K562 (cell line): ENCODE measurements around the gene MS4A2. TPM values are rescaled to one million over a fixed set of nuclear protein-coding genes. Genes with fewer than 3 reads are reported as not detected.

Source experiments
- ATF4 ChIP-seq: fragments of 450-650 bp; formaldehyde crosslinking; IDR thresholded peaks from 2 replicates; pipeline ENCODE4 v1.4.0; 2022; ENCODE audit warnings: mild to moderate bottlenecking, moderate library complexity
- CHD1 ChIP-seq: fragments of 200-600 bp; sonication (generic); IDR thresholded peaks from one replicate; pipeline ENCODE4 v1.6.1; 2012; ENCODE audit warnings: mild to moderate bottlenecking, moderate library complexity, low read length, inconsistent platforms
- COPS2 ChIP-seq: fragments of 450-650 bp; conservative IDR thresholded peaks from 2 replicates; pipeline ENCODE4 v1.6.1; 2016; ENCODE audit warnings: mild to moderate bottlenecking, moderate library complexity
- CXXC5 ChIP-seq: fragments of 250-450 bp; sonication (Bioruptor Pico); IDR thresholded peaks from 2 replicates; pipeline ENCODE4 v1.8.0; 2022; ENCODE audit warnings: inconsistent platforms, mild to moderate bottlenecking, moderate library complexity
- ETS2 ChIP-seq: IDR thresholded peaks from 2 replicates; pipeline ENCODE4 v1.6.1; 2016; ENCODE audit warnings: borderline replicate concordance, missing genetic modification characterization, mild to moderate bottlenecking, moderate library complexity, missing compliant biosample characterization; ENCODE audit not compliant: poor library complexity, severe bottlenecking
- KAT2B ChIP-seq: IDR thresholded peaks from one replicate; pipeline ENCODE4 v1.6.1; 2012; ENCODE audit warnings: low read depth, mild to moderate bottlenecking, control low read depth, inconsistent platforms, low read length, moderate library complexity
- L3MBTL2 ChIP-seq: fragments of 450-650 bp; IDR thresholded peaks from 2 replicates; pipeline ENCODE4 v1.6.1; 2016; ENCODE audit warnings: mild to moderate bottlenecking, moderate library complexity
- MYNN ChIP-seq, 2 experiments: sonication (generic); formaldehyde crosslinking in 1 of 2; IDR thresholded peaks; 2 replicates each; pipeline versions ENCODE4 v1.5.0 to v1.6.1; 2016 to 2020; ENCODE audit warnings: antibody characterized with exemption in 1 of 2, missing genetic modification reagents in 1 of 2
- NFE2L1 ChIP-seq: fragments of 450-650 bp; IDR thresholded peaks from 2 replicates; pipeline ENCODE4 v1.6.1; 2016; ENCODE audit warnings: missing genetic modification characterization, low read depth, mild to moderate bottlenecking, missing compliant biosample characterization, moderate library complexity, borderline replicate concordance
- NFRKB ChIP-seq: fragments of 450-650 bp; IDR thresholded peaks from 2 replicates; pipeline ENCODE4 v1.6.1; 2016; ENCODE audit warnings: low read depth
- SMARCB1 ChIP-seq: IDR thresholded peaks from 2 replicates; pipeline ENCODE4 v1.6.1; 2011; ENCODE audit warnings: improper control_type of control experiment, low read depth; ENCODE audit not compliant: insufficient read length
- SPI1 ChIP-seq: IDR thresholded peaks from 2 replicates; pipeline ENCODE4 v1.6.1; 2011; ENCODE audit warnings: low read depth, low read length, control low read depth, borderline replicate concordance
- TCFL5 ChIP-seq: fragments of 250-450 bp; sonication (Bioruptor Pico); conservative IDR thresholded peaks from 2 replicates; pipeline ENCODE4 v1.6.1; 2021; ENCODE audit warnings: mild to moderate bottlenecking, moderate library complexity, matching md5 sums
- TEAD1 ChIP-seq, 2 experiments: fragments of 450-650 bp in 1 of 2; sonication (generic) in 1 of 2; formaldehyde crosslinking; IDR thresholded peaks; 2 replicates each; pipeline versions ENCODE4 v1.4.0 to v1.8.0; 2020 to 2022; ENCODE audit warnings: mild to moderate bottlenecking in 2 of 2, missing genetic modification reagents in 1 of 2
- THRAP3 ChIP-seq: fragments of 450-650 bp; IDR thresholded peaks from 2 replicates; pipeline ENCODE4 v1.6.1; 2016; ENCODE audit warnings: mild to moderate bottlenecking, inconsistent platforms, borderline replicate concordance
- TRIM24 ChIP-seq, 2 experiments: fragments of 450-650 bp; IDR thresholded peaks; 2 replicates each; pipeline ENCODE4 v1.6.1; 2016
- UBTF ChIP-seq, 2 experiments: IDR thresholded peaks; 2 replicates each; pipeline ENCODE4 v1.6.1; 2012; ENCODE audit warnings: improper control_type of control experiment in 2 of 2, low read depth in 2 of 2, low read length in 2 of 2, borderline replicate concordance in 1 of 2
- ZHX1 ChIP-seq: fragments of 150-350 bp; conservative IDR thresholded peaks from 2 replicates; pipeline ENCODE4 v1.6.1; 2014; ENCODE audit warnings: low read length
- ZNF175 ChIP-seq: fragments of 200-800 bp; sonication (Bioruptor generic); IDR thresholded peaks from 2 replicates; pipeline ENCODE4 v1.6.1; 2016; ENCODE audit warnings: low read depth, mild to moderate bottlenecking, missing genetic modification characterization, missing compliant biosample characterization
- ZNF184 ChIP-seq: sonication (generic); formaldehyde crosslinking; IDR thresholded peaks from 2 replicates; pipeline ENCODE4 v1.5.0; 2020; ENCODE audit warnings: missing genetic modification reagents
- ZNF253 ChIP-seq: fragments of 250-450 bp; sonication (Bioruptor Pico); conservative IDR thresholded peaks from 2 replicates; pipeline ENCODE4 v1.6.1; 2021; ENCODE audit warnings: mild to moderate bottlenecking
- ZNF354B ChIP-seq: fragments of 250-450 bp; sonication (Bioruptor Pico); IDR thresholded peaks from 2 replicates; pipeline ENCODE4 v1.4.0; 2020
- ZNF395 ChIP-seq: fragments of 200-800 bp; sonication (Bioruptor generic); IDR thresholded peaks from 2 replicates; pipeline ENCODE4 v1.6.1; 2017; ENCODE audit warnings: missing genetic modification characterization, missing compliant biosample characterization
- polyA plus RNA-seq, 8 experiments: library from polyadenylated mRNA; depleted of rRNA in 4 of 8; stranded (reverse) in 5 of 8; unstranded in 3 of 8; fragments of >200 nt; fragmentation: Nextera tagmentation in 2 of 8; fragmentation: Illumina TruSeq in 1 of 8; extraction: Ambion mirVana in 2 of 8; extraction: Trizol in 1 of 8; gene quantifications; 2 replicates each; pipeline versions ENCODE4 v1.2.1 to v1.2.3, GENCODE V29; 2011 to 2014; ENCODE audit warnings: inconsistent platforms in 1 of 8, missing spikeins in 1 of 8
- total RNA-seq, 7 experiments: library from RNA; depleted of rRNA in 6 of 7; stranded (reverse); fragments of >200 nt in 6 of 7; fragmentation: Illumina TruSeq in 2 of 7; extraction: Trizol in 2 of 7; gene quantifications; 2 replicates each; pipeline versions ENCODE4 v1.2.1 to v1.2.3, GENCODE V29; 2011 to 2021; ENCODE audit warnings: low replicate concordance in 1 of 7

The MS4A2 gene
- total and polyA plus RNA-seq, 9 of the 15 experiments (the other 6 are each of a cell fraction or from before 2014, with no cell fraction given), result 0.06 to 5.7 (median 0.86) TPM

- TF ChIP-seq TEAD1 (CRISPR knock-in tag; IDR thresholded peaks at IDR 0.05), result no peak
- TF ChIP-seq THRAP3, result no peak
- peak; percentile 68; the same call in 1 of the 2 replicates for TF ChIP-seq ZNF395 (CRISPR knock-in tag)
- TF ChIP-seq NFE2L1 (tag), result no peak
- TF ChIP-seq COPS2, result no peak
- no peak for TF ChIP-seq CHD1
- TF ChIP-seq CXXC5 (CRISPR knock-in tag), result peak; percentile 59
- TF ChIP-seq ETS2 (tag), result no peak
- TF ChIP-seq TRIM24 (IDR thresholded peaks at IDR 0.05), result peak; percentile 26 to 80; a peak in 3 of 4 replicates
- TF ChIP-seq ZHX1, result no peak
- TF ChIP-seq MYNN (IDR thresholded peaks at IDR 0.05), result no peak
- TF ChIP-seq MYNN (CRISPR knock-in tag; IDR thresholded peaks at IDR 0.05), result no peak
- no peak for TF ChIP-seq NFRKB
- no peak for TF ChIP-seq ZNF175 (CRISPR knock-in tag)
- no peak for TF ChIP-seq L3MBTL2
- TF ChIP-seq ZNF184, result no peak
- no peak for TF ChIP-seq SMARCB1
- TF ChIP-seq UBTF (IDR thresholded peaks at IDR 0.05; ENCODE audit: borderline replicate concordance in 1 of 2, low read depth in 2 of 2, low read length in 2 of 2), result no peak
- TF ChIP-seq SPI1, result no peak
- no peak for TF ChIP-seq KAT2B
- TF ChIP-seq ZNF354B (CRISPR knock-in tag), result no peak
- TF ChIP-seq ATF4 (CRISPR knock-in tag), result no peak
- TF ChIP-seq ZNF253 (CRISPR knock-in tag), result no peak
- no peak for TF ChIP-seq TCFL5
Measured at GRCh38 chr11:60127311-60127811, 38.9 kb downstream of the MS4A2 start (continued).
